Stimulated activated CD4-positive, alpha-beta T cell treated with anti-CD3 and anti-CD28 coated beads, Interleukin-15, amount 100 ng/mL, for 24 hours (primary cell): ENCODE data around the gene PPIL4.
"Not testable (repeated sequence)": the region's sequence is repeated elsewhere in the genome, so short reads cannot be mapped to it uniquely, and the experiment has no call there.

ENCODE experiments used
- DNase-seq: peaks from one replicate; pipeline ENCODE4 v3.0.0-alpha.2; 2020

The PPIL4 gene

GRCh38 chr6:149483334-149483725 lies 62.5 kb downstream of the PPIL4 start:
- no peak for DNase-seq

- DNase-seq = no peak
These were observed 63.1 kb downstream of the PPIL4 start for GRCh38 chr6:149482545-149483333.

- peak; percentile 66 for DNase-seq
These were observed 65.2 kb downstream of the PPIL4 start for GRCh38 chr6:149480502-149481280.

GRCh38 chr6:149478631-149479314 lies 67.1 kb downstream of the PPIL4 start:
- no peak for DNase-seq

- no peak for DNase-seq
These were observed 68.3 kb downstream of the PPIL4 start for GRCh38 chr6:149477544-149477943.

- no peak for DNase-seq
These were observed 68.9 kb downstream of the PPIL4 start for GRCh38 chr6:149476789-149477455.

- DNase-seq = no peak
These were observed 71.5 kb downstream of the PPIL4 start for GRCh38 chr6:149474108-149474935.

GRCh38 chr6:149473080-149474052 lies 72.5 kb downstream of the PPIL4 start:
- no peak for DNase-seq

GRCh38 chr6:149472241-149472640 lies 73.6 kb downstream of the PPIL4 start:
- no peak for DNase-seq

- DNase-seq = no peak
These were observed 74.0 kb downstream of the PPIL4 start for GRCh38 chr6:149471801-149472200.

- DNase-seq = no peak
These were observed 74.9 kb downstream of the PPIL4 start for GRCh38 chr6:149470948-149471347.

GRCh38 chr6:149468179-149468578 lies 77.7 kb downstream of the PPIL4 start:
- no peak for DNase-seq

- no peak for DNase-seq
These were observed 78.6 kb downstream of the PPIL4 start for GRCh38 chr6:149467265-149467664.

- DNase-seq = no peak
These were observed 81.4 kb downstream of the PPIL4 start for GRCh38 chr6:149464411-149464810.

GRCh38 chr6:149463781-149464180 lies 82.1 kb downstream of the PPIL4 start:
- no peak for DNase-seq

GRCh38 chr6:149462712-149463111 lies 83.1 kb downstream of the PPIL4 start:
- not testable (repeated sequence) for DNase-seq

- no peak for DNase-seq
These were observed 84.2 kb downstream of the PPIL4 start for GRCh38 chr6:149461670-149462069.

GRCh38 chr6:149460249-149460648 lies 85.6 kb downstream of the PPIL4 start:
- DNase-seq = not testable (repeated sequence)

- no peak for DNase-seq
These were observed 86.1 kb downstream of the PPIL4 start for GRCh38 chr6:149459761-149460160.

GRCh38 chr6:149458806-149459205 lies 87.0 kb downstream of the PPIL4 start:
- DNase-seq = no peak

GRCh38 chr6:149458196-149458595 lies 87.6 kb downstream of the PPIL4 start:
- no peak for DNase-seq
